Measurements from ENCODE around the gene SEPSECS.

Gene SEPSECS

GRCh38 chr4:25182937-25183336 is 22.7 kb upstream of the SEPSECS start:
- TF ChIP-seq PATZ1 (tag by site-specific recombination; IDR thresholded peaks at IDR 0.05) (no peak), SCRT2 (tag by site-specific recombination; IDR thresholded peaks at IDR 0.05) (peak; percentile 57)
- CTCF ChIA-PET = interaction anchor here (1.1 to 1.3 kb wide), 2 partner anchors 21 to 129 kb away, joined by 3 to 4 read pairs; no protein-coding TSS in a partner anchor
- Histone ChIP-seq H3K9me3 (ENCODE audit: control insufficient read depth, insufficient read depth, low read depth, low read length) (no peaks in the 10 kb centered on the region), H3K4me1 (ENCODE audit: control insufficient read depth, insufficient read depth, low read length) (no peaks in the 10 kb centered on the region), H3K27ac (ENCODE audit: extremely low read depth, low read depth, low read length) (no peak overlapping the region), H3K36me3 (ENCODE audit: control insufficient read depth in 2 of 2, insufficient read depth in 1 of 2, low read length in 2 of 2) (no peaks in the 10 kb centered on the region), H3K4me3 (ENCODE audit: low read depth, low read length) (no peak overlapping the region)
- POLR2A ChIA-PET = no interaction called here

GRCh38 chr4:25180524-25181131 is 20.4 kb upstream of the SEPSECS start:
- POLR2A ChIA-PET = no interaction called here
- Histone ChIP-seq H3K27ac (ENCODE audit: extremely low read depth, low read depth, low read length) (no peak overlapping the region), H3K4me3 (ENCODE audit: low read depth, low read length) (no peak overlapping the region), H3K4me1 (ENCODE audit: control insufficient read depth, insufficient read depth, low read length) (no peaks in the 10 kb centered on the region), H3K36me3 (ENCODE audit: control insufficient read depth in 2 of 2, insufficient read depth in 1 of 2, low read length in 2 of 2) (no peaks in the 10 kb centered on the region), H3K9me3 (ENCODE audit: control insufficient read depth, insufficient read depth, low read depth, low read length) (no peaks in the 10 kb centered on the region)
- CTCF ChIA-PET = interaction anchor here (0.6 to 3.0 kb wide), 10 partner anchors 12 to 193 kb away, joined by 3 to 19 read pairs (median 4); partner anchors contain the start of genes PI4K2B, SEPSECS and ZCCHC4
- TF ChIP-seq ZNF398 (tag by site-specific recombination; IDR thresholded peaks at IDR 0.05) (no peak), ZSCAN16 (tag by site-specific recombination; IDR thresholded peaks at IDR 0.05) (no peak), ZNF248 (tag by site-specific recombination; IDR thresholded peaks at IDR 0.05) (no peak), ZNF654 (tag by site-specific recombination; IDR thresholded peaks at IDR 0.05; ENCODE audit: low read depth) (peak; percentile 47)

- TF ChIP-seq AEBP2 (tag by site-specific recombination; IDR thresholded peaks at IDR 0.05; ENCODE audit: borderline replicate concordance) = no peak
- TF ChIP-seq MZF1 (tag by site-specific recombination; IDR thresholded peaks at IDR 0.05; ENCODE audit: borderline replicate concordance) = no peak
- TF ChIP-seq GFI1B (tag by site-specific recombination; IDR thresholded peaks at IDR 0.05) = no peak
- TF ChIP-seq ZNF513 (tag by site-specific recombination; IDR thresholded peaks at IDR 0.05) = no peak
- no peak for TF ChIP-seq ZFP37 (tag by site-specific recombination; IDR thresholded peaks at IDR 0.05)
- TF ChIP-seq ZNF645 (tag by site-specific recombination; IDR thresholded peaks at IDR 0.05) = no peak
- TF ChIP-seq ZNF785 (tag by site-specific recombination; IDR thresholded peaks at IDR 0.05) = no peak
- no peak for TF ChIP-seq SP3 (tag by site-specific recombination; IDR thresholded peaks at IDR 0.05)
- Histone ChIP-seq H3K36me3 (ENCODE audit: control insufficient read depth in 2 of 2, insufficient read depth in 1 of 2, low read length in 2 of 2) (no peaks in the 10 kb centered on the region), H3K4me3 (ENCODE audit: low read depth, low read length) (no peak overlapping the region), H3K4me1 (ENCODE audit: control insufficient read depth, insufficient read depth, low read length) (no peaks in the 10 kb centered on the region), H3K27ac (ENCODE audit: extremely low read depth, low read depth, low read length) (no peak overlapping the region), H3K9me3 (ENCODE audit: control insufficient read depth, insufficient read depth, low read depth, low read length) (no peaks in the 10 kb centered on the region)
- POLR2A ChIA-PET = no interaction called here
- CTCF ChIA-PET = interaction anchor here (3.0 kb wide), 1 partner anchor 189 kb away, joined by 19 read pairs; no protein-coding TSS in a partner anchor
Measured at GRCh38 chr4:25178838-25179261, 18.6 kb upstream of the SEPSECS start.
